KMS-11 (cell line): ENCODE measurements around the gene BTBD10.

Experiments
- H2AFZ ChIP-seq: fragments of 200-600 bp; sonication (generic); 2 replicates; pipeline ENCODE4 v1.6.1; 2016; ENCODE audit warnings: antibody characterized with exemption, mixed run types, low read depth
- H3K27ac ChIP-seq: fragments of 200-600 bp; sonication (generic); 2 replicates; pipeline ENCODE4 v1.6.1; 2016; ENCODE audit warnings: mild to moderate bottlenecking, mixed run types
- H3K27me3 ChIP-seq: fragments of 200-600 bp; sonication (generic); 2 replicates; pipeline ENCODE4 v1.6.1; 2017; ENCODE audit warnings: mild to moderate bottlenecking, low read depth, mixed run types, moderate library complexity; ENCODE audit not compliant: insufficient read depth
- H3K36me3 ChIP-seq: fragments of 200-600 bp; sonication (generic); 2 replicates; pipeline ENCODE4 v1.6.1; 2017; ENCODE audit warnings: mild to moderate bottlenecking, mixed run types; ENCODE audit not compliant: insufficient read depth
- H3K4me1 ChIP-seq: fragments of 200-600 bp; sonication (generic); 2 replicates; pipeline ENCODE4 v1.6.1; 2016; ENCODE audit warnings: mild to moderate bottlenecking, low read depth, mixed run types; ENCODE audit not compliant: poor library complexity, severe bottlenecking
- H3K4me2 ChIP-seq: fragments of 200-600 bp; sonication (generic); 2 replicates; pipeline ENCODE4 v1.7.0; 2016; ENCODE audit warnings: mild to moderate bottlenecking, mixed run types
- H3K4me3 ChIP-seq: fragments of 200-600 bp; sonication (generic); IDR thresholded peaks from 2 replicates; pipeline ENCODE4 v1.6.1; 2017; ENCODE audit warnings: low read depth, low read length, mixed read lengths; ENCODE audit not compliant: insufficient read depth
- H3K79me2 ChIP-seq: fragments of 200-600 bp; sonication (generic); 2 replicates; pipeline ENCODE4 v1.6.1; 2016; ENCODE audit warnings: low read depth, mixed run types; ENCODE audit not compliant: insufficient read depth
- H3K9ac ChIP-seq: fragments of 200-600 bp; sonication (generic); 2 replicates; pipeline ENCODE4 v1.6.1; 2016; ENCODE audit warnings: mild to moderate bottlenecking, mixed run types
- H4K20me1 ChIP-seq: fragments of 200-600 bp; sonication (generic); 2 replicates; pipeline ENCODE4 v1.6.1; 2016; ENCODE audit warnings: mild to moderate bottlenecking, mixed run types; ENCODE audit not compliant: insufficient read depth
- CTCF ChIP-seq: fragments of 200-600 bp; sonication (generic); conservative IDR thresholded peaks from 2 replicates; pipeline ENCODE4 v1.6.1; 2017; ENCODE audit warnings: low read depth, mild to moderate bottlenecking, antibody characterized with exemption, low read length, moderate library complexity, mixed read lengths

Gene BTBD10

GRCh38 chr11:13479688-13480087, 16.7 kb upstream of the BTBD10 start:
- no peaks in the 10 kb centered on the region for H3K36me3 ChIP-seq
- no peaks in the 10 kb centered on the region for H4K20me1 ChIP-seq
- no peak overlapping the region for H3K4me3 ChIP-seq
- no peaks in the 10 kb centered on the region for H3K79me2 ChIP-seq
- no peaks in the 10 kb centered on the region for H3K4me1 ChIP-seq
- H3K27me3 ChIP-seq: no peaks in the 10 kb centered on the region
- H3K27ac ChIP-seq: no peak overlapping the region
- no peak overlapping the region for H2AFZ ChIP-seq
- TF ChIP-seq CTCF: no peak
- no peak overlapping the region for H3K4me2 ChIP-seq
- H3K9ac ChIP-seq: no peak overlapping the region

GRCh38 chr11:13475091-13475490, 12.1 kb upstream of the BTBD10 start:
- Histone ChIP-seq H3K27me3 (no peaks in the 10 kb centered on the region), H4K20me1 (no peaks in the 10 kb centered on the region), H2AFZ (no peak overlapping the region), H3K27ac (no peak overlapping the region), H3K4me1 (no peaks in the 10 kb centered on the region), H3K4me3 (no peak overlapping the region), H3K36me3 (no peaks in the 10 kb centered on the region), H3K4me2 (no peak overlapping the region), H3K9ac (no peak overlapping the region), H3K79me2 (no peaks in the 10 kb centered on the region)
- TF ChIP-seq CTCF: no peak

- Histone ChIP-seq H3K36me3 (no peaks in the 10 kb centered on the region), H3K9ac (no peak overlapping the region), H4K20me1 (no peaks in the 10 kb centered on the region), H3K27me3 (no peaks in the 10 kb centered on the region), H3K27ac (no peak overlapping the region), H3K4me2 (no peak overlapping the region), H3K4me1 (no peaks in the 10 kb centered on the region), H3K4me3 (no peak overlapping the region), H3K79me2 (no peaks in the 10 kb centered on the region), H2AFZ (no peak overlapping the region)
- TF ChIP-seq CTCF: no peak
These were observed 10.1 kb upstream of the BTBD10 start for GRCh38 chr11:13473013-13473722.

GRCh38 chr11:13468750-13469149, 5.7 kb upstream of the BTBD10 start:
- Histone ChIP-seq H2AFZ (no peak overlapping the region), H4K20me1 (no peaks in the 10 kb centered on the region), H3K4me2 (no peak overlapping the region), H3K4me1 (peaks cover 4% of the 10 kb centered on the region), H3K27ac (no peak overlapping the region), H3K9ac (no peak overlapping the region), H3K79me2 (no peaks in the 10 kb centered on the region), H3K4me3 (no peak overlapping the region), H3K36me3 (no peaks in the 10 kb centered on the region), H3K27me3 (no peaks in the 10 kb centered on the region)
- no peak for TF ChIP-seq CTCF
